Measurements from ENCODE around the gene TBXAS1.

TBXAS1 gene

DNA sequence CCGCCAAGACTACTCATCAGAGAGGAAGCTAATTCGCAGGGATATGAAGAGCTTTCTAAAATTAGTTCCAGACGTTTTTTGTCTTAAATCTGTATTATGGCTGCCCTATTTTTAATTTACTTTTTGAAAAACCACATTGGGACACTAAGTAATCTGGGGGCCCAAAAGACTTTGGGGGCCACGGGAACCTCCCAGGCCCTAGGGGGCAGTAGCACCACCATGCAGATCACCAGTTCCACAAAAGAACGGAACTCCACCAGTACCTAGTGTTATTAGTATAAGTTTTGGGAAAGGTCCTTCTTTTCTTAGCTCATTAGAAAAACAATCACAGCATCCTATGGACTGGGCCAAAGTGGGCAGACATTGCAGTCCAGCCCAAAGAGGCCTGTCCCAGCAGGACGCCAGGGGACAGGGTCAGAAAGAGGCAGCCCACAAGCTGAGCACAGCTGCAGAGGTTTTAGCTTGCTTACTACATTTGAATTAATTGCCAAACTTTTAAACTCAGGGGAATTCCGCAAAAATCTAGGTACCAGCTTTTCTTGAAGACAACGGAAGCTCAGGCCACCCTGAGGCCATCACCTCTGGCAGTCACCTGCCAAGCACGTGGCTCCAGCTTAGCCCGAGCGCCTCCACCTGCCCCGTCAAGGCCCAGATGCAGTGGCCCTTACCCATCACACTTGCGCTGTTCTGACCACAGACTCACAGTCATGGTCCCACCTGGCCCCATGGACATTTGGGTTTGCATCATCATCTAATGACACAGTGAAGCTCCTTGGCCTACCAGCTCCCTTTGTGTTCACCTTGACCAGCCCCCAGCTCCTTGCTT, 158.8 kb downstream of the TBXAS1 start:
- FAIRE-seq = no peak

DNA sequence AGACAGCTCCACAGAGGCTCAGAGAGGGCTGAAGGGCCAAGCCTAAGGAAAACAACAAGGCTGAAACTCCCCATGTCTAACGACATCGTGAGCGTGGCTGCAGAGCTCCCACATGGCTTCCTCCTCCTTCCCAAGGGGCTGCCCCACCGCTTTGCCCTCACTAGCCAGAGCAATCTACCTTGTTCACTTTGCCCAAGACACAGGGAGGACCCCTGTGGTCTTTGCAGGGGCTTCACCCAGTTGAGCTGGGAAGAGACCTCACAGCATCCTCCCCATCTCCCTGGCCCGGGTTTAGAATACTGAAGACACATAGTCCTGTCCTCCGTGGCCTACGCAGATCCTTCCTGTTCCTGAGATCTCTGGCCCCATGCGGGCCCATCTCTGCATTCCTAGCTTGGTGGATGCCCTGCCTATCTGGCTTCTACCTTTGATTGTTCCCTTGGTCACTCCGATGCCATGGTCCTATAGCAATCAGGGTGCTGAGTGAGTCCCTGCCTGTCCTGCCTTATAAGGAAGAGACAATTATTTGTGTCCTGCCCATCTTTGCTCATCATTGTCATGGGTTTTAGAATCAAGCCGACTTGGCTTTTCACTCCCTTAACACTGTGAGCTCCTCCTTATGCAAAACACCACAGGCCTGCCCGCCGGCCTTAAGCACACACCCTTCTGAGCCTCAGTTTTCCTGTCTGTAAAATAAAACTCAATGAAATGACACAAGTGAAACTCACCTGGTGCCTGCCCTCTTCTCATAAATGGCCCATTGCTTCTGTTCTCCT, 160.5 kb downstream of the TBXAS1 start:
- FAIRE-seq = no peak

DNA sequence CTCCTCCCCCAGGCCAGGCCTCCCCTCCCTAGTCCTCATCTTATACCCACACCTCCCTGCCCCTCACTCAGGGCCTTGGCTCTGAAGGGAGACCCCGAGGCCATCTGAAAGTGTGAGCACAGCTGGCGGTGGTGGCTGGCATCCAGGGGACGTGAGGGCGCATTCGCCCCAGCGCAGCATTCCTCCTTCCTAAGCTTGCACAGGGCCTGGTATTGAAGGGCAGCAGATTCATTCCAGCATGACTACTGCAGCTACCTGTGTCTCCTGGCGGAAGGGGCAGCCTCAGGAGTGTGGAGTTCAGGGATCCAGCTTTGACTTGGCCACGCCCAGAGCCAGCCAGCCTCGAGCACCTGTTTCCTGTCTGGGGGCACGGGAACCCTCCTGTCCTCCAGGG, 161.1 kb downstream of the TBXAS1 start:
- no peak for FAIRE-seq

DNA sequence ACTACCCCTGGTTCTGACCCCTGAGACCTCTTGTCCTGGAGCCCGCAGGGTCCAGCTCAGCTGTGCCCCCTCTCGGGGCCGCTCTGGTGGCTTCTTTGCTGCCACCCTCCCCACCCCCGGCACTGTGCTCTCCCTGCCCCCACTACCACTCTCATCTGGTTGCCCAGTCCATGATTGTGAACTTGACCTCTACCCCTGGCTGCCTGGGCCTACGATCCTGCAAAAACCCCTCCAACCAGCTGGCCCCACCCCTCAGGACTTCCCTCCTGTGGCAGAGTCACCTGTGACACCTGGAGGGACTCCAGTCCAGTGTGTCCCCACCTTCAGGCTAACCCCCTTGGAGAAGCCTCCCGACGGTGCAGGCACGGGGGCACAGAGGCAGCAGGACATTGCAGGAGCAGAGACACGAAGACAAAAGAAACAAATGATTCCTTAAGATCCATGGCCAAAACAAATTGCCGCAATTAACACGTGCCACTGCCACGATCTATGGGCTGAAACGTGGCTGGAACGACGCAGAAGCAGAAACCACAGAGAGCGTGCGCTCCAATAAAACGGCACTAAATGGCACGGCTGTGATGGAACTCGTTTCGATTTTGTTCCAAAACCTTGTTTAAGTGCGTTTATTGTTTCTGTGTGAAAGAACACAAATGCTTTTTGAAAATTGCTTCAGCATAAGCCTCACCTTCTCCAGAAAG, 161.7 kb downstream of the TBXAS1 start:
- no peak for FAIRE-seq

DNA sequence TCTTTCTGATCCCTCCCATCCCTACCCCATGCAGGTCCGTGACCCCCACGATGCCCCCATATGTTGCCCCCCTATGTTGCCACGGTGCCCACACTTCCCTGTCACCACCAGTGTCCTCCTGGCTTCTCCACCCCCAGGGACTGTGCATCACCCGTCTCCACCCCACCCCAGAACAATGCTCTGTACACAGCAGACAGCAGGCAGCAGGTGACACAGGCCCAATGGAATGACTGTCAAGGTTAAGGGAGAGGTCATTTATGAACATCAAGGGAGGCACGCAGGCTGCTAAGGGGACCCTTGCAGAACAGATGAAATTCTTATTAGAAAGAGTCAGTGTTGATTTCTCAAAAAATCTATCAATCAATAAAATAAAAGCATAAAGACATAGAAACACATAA, 162.2 kb downstream of the TBXAS1 start:
- no peak for FAIRE-seq

DNA sequence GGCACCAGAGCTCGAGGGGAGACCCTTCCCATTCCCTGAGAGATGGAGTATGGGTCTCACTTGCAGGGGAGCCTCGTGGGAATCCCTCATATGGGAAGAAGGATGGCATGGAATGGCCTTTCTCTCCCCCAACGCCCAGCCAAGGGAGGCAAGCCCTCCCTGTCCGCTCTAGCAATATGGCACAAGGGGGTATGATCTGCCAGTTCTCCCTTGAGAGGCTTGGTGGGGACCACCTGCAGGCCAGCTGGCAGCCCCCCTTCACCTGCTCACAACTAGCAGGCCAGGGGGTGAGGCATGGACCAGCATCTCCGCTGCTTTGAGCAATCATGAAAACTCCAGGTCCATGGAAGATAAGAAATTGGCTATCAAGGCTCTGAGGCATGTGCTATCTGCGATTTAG, 162.8 kb downstream of the TBXAS1 start:
- FAIRE-seq = no peak

DNA sequence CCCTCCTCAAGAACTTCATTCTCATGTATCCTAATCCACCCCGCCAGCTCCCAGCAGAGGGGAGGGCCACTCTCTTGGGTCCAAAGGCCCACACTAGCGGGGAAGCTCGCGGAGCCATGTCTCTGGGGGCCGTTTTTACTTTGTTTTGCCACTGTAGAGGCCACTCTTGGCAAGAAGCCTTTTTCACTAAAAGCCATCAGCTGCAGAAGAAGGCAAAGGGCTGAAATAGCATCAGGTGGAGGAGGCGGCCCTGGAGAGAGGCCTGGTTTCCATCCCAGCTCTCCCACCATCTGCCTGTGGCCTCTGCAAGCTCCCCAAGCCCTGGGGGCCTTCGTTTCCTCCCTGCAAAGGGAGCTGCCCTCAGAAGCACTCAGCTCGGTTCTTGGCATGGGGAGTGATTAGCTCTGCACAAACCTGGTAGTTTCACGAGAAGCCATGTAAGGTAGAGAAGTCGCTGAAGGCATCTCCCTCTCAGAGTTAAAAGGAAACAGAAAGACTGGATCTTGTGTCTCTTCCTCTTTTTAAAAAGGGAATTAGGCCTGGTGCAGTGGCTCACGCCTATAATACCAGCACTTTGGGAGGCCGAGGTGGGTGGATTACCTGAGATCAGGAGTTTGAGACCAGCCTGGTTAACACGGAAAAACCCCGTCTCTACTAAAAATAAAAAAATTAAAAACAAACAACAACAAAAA, 163.4 kb downstream of the TBXAS1 start:
- FAIRE-seq = no peak

DNA sequence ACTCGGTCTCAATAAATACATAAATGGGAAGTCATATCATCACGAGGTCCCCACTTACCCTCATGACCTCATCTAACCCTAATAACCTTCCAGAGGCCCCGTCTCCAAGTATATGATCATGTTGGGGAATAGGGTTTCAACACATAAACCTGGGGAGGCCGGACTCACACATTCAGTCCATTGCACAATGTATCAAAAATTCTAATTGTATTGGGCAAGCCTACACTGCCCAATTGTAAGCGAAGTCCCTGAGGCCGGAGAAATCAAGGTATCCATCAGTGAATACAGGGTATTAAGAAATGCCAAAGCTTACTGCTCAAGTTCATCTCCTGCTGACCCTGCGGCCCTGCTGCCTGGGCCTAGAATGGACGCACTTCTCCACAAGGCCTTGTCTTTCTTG, 164.1 kb downstream of the TBXAS1 start:
- no peak for FAIRE-seq

DNA sequence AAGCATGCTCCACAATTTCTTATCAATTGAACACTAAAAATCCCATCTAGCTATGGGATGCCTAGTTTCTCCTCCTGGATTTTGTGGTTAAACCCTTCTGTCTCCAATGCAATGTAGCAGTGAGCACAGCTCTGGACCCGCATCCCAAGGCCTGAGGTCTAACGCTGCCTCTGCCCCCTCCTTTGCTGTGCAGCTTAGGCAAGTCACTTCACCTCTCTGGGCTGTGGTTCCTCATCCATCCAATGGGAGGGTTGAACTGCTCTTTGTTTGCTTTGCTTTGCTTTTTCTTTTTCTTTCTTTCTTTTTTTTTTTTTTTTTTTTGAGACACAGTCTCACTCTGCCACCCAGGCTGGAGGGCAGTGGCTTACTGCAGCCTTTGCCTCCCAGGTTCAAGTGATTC, 164.5 kb downstream of the TBXAS1 start:
- no peak for FAIRE-seq

DNA sequence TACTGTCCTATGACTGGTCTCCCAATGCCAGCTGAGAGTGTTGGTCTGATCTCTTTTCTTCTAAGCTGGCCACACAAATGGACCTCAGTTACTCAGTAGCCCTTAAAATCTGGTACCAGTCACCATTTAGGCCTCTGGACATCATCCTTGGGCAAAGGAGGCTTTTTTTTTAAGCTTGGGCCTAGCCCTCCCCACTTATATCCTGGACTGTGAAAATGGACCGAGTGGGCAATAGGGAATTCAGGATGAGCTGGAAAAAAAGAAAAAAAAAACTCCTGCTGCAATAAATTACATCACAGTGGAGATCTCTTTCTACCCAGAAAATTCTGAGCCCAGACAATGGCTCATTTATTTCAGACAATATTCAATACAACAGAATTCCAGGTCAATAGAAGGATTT, 165.3 kb downstream of the TBXAS1 start:
- no peak for FAIRE-seq

DNA sequence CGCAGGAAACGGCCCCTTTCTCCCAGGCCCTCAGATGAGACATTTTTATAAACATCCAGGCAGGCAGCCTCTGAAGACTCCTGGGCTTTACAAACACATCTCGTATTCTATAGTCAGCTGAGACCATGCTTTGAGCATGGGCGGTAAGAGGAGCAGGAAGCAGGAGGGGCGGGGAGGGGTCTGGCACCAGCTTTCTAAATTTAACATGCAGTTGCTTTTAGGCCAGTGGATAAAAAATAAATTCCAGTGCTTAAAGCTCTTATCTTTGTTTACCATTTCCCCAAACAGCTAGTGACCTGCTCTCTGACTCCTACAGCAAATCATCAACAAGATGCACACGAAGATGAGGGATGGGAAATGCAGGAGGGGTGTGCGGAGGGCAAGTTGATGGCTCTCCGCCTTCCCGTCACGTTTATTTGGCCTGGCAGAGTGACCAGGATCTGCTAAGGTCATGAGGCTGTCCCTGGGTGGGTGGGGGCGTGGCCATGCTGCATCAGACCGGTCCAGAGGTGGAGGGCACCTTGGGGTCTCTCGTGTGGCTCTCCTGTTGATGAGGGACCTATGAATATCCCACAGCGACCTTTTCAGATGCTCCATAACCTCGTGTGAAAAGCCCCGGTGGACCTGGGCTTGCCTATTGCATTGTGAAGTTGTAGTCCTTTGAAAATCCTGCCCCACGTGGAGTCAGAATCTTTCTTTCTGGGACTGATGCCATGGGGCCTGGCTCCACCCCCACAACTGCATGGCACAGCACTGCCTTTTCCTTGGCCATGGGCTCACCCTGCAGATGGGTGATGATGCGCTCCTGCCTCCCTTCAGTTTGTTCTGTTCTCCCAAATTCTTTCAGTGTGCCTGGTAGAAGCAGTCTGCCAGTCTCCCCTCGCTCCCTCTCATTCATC, 166.2 kb downstream of the TBXAS1 start:
- FAIRE-seq = no peak

DNA sequence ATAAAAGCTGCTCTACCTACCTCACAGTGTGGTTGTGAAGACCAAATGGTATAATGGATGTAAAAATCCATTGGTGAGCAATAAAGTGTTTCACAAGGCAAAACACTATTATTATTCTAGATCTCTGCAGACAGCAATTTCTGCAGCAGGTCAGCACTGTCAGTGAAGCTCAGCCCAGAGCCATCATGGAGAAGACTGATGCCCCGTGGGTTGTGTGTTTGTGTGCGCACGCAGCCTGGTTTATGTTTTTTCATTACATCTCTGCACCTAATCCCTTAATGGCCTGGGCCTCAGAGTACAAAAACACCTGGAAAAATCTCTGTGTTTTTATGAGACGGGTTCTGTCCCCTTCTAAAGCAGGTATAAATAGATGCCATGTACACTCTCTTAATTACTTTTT, 169.5 kb downstream of the TBXAS1 start:
- no peak for FAIRE-seq

DNA sequence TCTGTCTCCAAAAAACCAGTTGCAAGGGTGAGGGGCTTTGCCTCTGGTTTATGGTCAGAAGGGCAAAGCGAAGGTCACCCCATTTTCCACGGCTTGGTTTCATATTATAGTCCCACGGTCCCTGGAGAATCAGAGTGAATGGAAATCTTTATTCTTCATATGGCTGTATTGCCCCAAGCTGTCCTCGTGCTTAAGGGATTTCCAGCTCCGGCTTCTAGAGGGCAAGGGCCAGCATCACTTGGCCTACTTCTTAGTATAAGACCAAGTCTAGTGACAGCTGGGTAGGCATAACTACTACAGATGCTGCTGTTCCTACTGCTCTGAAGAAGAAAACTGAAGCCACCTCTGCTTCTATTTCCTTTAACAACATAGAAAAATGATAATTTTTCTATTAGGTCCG, 170.5 kb downstream of the TBXAS1 start:
- FAIRE-seq = no peak

DNA sequence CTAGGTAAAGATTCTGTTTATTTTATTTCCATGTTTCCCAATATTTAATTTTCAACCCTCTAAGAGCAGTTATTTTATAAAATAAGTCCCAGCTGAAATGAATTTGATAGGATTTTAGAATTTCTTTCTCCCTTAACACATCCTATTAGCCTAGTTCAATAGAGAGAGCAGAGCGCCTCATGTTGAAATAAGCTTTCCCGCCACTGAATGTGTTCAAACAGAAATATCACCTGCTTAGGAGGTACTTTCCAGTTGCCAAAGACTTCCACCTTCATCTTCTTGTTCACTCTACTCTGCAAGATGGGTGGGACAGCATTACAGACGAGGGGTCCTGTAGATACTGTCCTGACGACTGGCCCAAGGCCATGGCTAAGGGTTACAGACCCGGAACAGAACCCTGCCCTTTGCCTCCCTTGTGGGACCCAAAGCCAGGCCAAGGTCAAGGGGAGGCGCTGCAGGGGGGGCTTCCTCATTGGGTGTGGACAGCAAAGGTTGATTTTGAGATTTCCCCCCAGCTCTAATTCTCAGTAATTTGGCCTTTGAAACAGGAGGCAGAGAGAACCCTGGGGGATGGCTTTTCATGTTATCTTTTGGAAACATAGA, 171.7 kb downstream of the TBXAS1 start:
- FAIRE-seq = no peak

DNA sequence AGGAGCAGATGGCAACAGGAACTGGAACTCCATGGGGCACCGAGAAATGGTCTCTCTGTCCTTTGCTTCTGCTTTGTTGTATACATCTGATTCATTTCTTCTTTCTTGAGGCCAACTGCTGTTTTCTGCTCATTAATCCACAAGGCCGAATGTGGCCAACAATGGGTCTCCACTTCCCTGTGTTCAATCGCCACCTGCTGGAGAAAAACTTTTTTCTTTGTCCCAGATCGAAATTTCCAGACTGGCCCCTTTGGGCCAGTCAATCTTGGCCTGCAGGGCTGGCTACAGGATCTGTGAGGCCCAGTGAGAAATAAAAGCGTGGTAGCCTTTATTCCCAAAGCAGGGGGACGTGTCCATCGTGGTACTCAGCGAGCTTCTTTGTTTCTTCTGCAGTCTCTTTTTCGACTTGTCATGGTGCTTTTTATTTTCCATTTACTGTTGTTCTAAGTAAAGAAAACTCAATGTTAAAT, 174.9 kb downstream of the TBXAS1 start:
- FAIRE-seq = peak; percentile 78

DNA sequence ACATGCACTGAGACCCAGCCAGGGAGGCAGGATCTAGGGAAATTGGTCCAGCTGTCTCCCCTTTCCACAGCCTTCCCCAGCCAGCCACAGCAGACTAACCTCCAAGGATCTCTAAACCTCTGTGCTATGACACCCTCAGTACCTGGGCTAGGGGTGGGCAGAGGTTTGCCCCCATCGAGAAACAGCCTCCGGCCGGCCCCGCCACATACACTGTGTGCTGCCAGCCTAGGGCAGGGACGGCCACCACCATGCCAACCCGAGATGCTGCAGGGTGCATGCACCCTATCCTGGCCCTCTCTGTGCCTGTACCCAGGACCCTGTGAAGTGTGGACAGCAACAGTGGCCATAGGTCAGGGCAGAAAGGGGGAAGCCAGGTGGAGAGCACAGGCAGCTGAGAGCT, 175.6 kb downstream of the TBXAS1 start:
- no peak for FAIRE-seq

DNA sequence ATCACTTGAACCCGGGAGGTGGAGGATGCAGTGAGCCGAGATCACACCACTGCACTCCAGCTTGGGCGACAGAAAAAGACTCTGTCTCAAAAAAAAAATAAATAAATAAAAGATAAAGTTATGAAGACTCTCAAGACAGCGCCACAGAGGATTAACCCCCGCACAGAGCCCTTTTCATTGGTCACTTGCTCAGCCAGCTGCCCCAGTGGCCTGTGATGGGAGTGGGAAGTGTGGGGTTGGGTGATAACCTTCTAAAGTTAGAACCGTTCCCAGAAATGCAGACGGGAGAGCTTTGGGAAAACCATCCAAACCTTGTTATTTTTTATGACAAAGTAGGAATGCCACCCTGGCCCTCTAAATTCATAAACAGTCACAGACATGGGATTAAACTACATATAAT, 176.3 kb downstream of the TBXAS1 start:
- FAIRE-seq = no peak

DNA sequence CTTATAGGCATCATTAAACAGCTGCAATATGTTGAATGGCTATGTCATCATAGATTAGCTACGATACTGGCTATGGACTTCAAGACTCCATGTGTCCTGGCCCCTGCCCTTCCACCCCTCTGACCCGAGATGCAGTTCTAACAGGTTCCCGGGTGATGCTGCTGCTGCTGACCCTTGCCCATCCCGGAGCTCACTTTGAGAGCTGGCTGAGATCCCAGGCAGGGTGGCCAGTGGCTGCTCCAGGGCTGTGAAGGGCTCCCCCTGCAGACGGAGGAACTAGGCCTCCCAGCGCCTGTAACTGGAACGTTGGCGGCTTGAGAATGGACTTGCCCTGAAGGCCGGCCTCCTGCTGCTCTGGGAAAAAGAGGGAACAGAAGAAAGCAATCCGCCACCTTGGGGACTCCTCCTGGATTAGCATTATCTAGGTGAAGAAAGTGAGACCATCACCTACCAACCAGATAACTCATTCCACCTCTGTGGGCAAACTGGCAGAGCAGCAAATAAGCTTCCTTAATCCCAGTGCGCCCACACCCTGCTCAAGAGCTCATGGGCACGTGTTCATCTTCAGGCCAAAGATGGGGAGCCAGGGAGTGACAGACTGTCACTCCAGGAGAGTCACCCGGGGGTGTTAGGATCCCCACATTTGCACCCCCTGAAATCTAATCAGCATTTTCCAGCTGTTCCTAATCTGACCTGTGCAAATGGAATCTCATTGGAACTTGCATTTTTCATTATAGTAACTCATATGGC, 176.9 kb downstream of the TBXAS1 start:
- no peak for FAIRE-seq

DNA sequence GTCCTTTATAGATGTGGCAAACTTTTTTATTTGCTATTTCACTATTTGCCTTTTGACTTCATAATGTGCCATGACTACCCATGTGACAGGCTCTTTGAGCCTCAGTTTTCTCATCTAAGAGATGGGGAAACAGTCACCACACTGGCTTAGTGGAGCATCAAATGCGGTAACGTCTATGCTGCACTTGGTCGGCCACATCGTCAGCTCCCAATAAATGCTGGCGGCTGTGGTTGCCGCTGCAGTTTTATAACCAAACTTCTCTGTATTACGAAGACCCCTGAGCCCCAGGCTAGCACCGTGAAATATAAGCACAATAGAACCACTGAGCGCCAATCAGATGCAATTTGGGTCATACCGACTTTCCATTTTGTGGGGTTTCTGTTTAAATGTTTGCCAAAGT, 177.5 kb downstream of the TBXAS1 start:
- FAIRE-seq = no peak

DNA sequence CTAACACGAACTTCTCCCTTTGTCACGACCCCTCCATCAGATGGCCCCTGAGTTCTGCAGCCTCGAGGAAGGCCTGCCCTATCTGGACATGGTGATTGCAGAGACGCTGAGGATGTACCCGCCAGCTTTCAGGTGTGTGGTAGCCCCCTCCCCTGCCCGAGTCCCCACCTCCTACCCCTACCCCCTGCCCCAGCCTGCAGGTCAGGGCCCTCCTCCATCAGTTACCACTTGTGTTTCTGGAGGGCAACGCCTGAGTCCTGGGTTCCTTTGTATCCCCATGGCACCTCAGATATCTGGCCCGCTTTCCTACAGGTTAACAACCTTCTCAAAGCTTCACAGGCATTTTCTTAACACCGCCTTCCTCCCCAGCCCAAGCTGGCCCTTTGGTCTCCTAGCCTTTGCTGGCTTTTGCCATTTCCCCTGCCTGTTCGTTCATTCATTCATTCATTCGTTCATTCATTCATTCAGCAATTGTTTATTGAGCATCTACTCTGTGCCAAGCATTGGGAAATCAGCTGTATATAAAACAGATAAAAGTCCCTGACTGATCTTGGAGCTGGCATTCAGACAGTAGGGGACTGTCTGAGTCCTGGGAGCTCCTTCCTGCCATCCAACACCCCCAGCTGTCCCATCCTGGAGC, 178.1 kb downstream of the TBXAS1 start:
- FAIRE-seq = no peak

Data from A204.1 (cell line).